Lower leg skin (tissue), 4 donors: Measurements from ENCODE around the gene ACTN4. TPM values are rescaled to one million over a fixed set of nuclear protein-coding genes. Genes with fewer than 3 reads are reported as not detected.

ENCODE experiments used
- DNase-seq, 2 donors: peaks; one replicate each; pipeline ENCODE4 v3.0.0-alpha.2; 2019; ENCODE audit warnings: low spot score in 2 of 2
- H3K4me3 ChIP-seq: fragments of 200-600 bp; sonication (generic); 2 replicates; pipeline ENCODE4 v1.5.1; 2017; ENCODE audit warnings: mild to moderate bottlenecking, low read depth; ENCODE audit not compliant: poor library complexity, severe bottlenecking
- CTCF ChIP-seq, 3 donors: fragments of 450-650 bp; IDR thresholded peaks; one replicate each; pipeline ENCODE4 v1.5.1; 2016; ENCODE audit warnings: antibody characterized with exemption in 3 of 3, mild to moderate bottlenecking in 3 of 3, moderate library complexity in 2 of 3
- POLR2A ChIP-seq, 2 donors: fragments of 450-650 bp; IDR thresholded peaks; one replicate each; pipeline ENCODE4 v1.6.1; 2016 to 2017; ENCODE audit warnings: antibody characterized with exemption in 2 of 2, mild to moderate bottlenecking in 1 of 2, moderate library complexity in 1 of 2
- WGBS, 2 donors: methylation state at CpG; one replicate each; pipeline ENCODE4 v1.1.5; 2018; 5-methylcytosine and 5-hydroxymethylcytosine counted together
- intact Hi-C: fragments of 100-400 bp; cut with DNase I; formaldehyde crosslinking; loops from one replicate; pipeline ENCODE4 v1.15.0; 2023; ENCODE audit warnings: low total_unique reads
- total RNA-seq, 4 donors: library from RNA; depleted of rRNA; stranded (reverse); fragments of >200 nt; gene quantifications; one replicate each; pipeline ENCODE4 v1.1.0, GENCODE V29; 2016

ACTN4 gene
- total RNA-seq, 4 donors from 2014 or later = 411 to 572 (median 469) TPM

- WGBS, 2 donors = 68 to 72% methylated on average over 23 to 25 of the region's 25 CpGs
- no peak for DNase-seq
- no peak overlapping the region for H3K4me3 ChIP-seq
- no peak for TF ChIP-seq CTCF (IDR thresholded peaks at IDR 0.05)
- TF ChIP-seq POLR2A (IDR thresholded peaks at IDR 0.05) = no peak
- intact Hi-C loops = no loop called here
Measured at GRCh38 chr19:38692458-38693379, 45.3 kb downstream of the ACTN4 start.

GRCh38 chr19:38693380-38694223 lies 46.2 kb downstream of the ACTN4 start:
- no peak for DNase-seq
- TF ChIP-seq POLR2A (IDR thresholded peaks at IDR 0.05) = no peak
- TF ChIP-seq CTCF (IDR thresholded peaks at IDR 0.05) = no peak
- intact Hi-C loops = no loop called here
- H3K4me3 ChIP-seq = no peak overlapping the region
- WGBS, 2 donors = 56 to 59% methylated on average over 19 of the region's 19 CpGs

- 48 to 57% methylated on average over 9 of the region's 9 CpGs for WGBS, 2 donors
- no peak overlapping the region for H3K4me3 ChIP-seq
- intact Hi-C loops = no loop called here
- no peak for TF ChIP-seq POLR2A (IDR thresholded peaks at IDR 0.05)
- no peak for TF ChIP-seq CTCF (IDR thresholded peaks at IDR 0.05)
- DNase-seq = no peak
Measured at GRCh38 chr19:38695317-38695683, 47.9 kb downstream of the ACTN4 start.

- intact Hi-C loops = no loop called here
- TF ChIP-seq POLR2A (IDR thresholded peaks at IDR 0.05) (no peak), CTCF (IDR thresholded peaks at IDR 0.05) (no peak)
- WGBS, 2 donors = 82 to 87% methylated on average over 22 of the region's 22 CpGs
- DNase-seq = no peak
- H3K4me3 ChIP-seq = no peak overlapping the region
Measured at GRCh38 chr19:38695832-38696728, 48.6 kb downstream of the ACTN4 start.

GRCh38 chr19:38696729-38697055 lies 49.2 kb downstream of the ACTN4 start:
- intact Hi-C loops = no loop called here

More at GRCh38 chr19:38696729-38697055, 49.2 kb downstream of the ACTN4 start:
- H3K4me3 ChIP-seq = no peak overlapping the region
- WGBS, 2 donors = 75 to 78% methylated on average over 6 of the region's 6 CpGs
- DNase-seq = no peak
- TF ChIP-seq CTCF (IDR thresholded peaks at IDR 0.05) (no peak), POLR2A (IDR thresholded peaks at IDR 0.05) (no peak)
